ENCODE data around the gene CARD11.

GRCh38 chr7:2861509-2861908, 182.2 kb downstream of the CARD11 start:
- TF ChIP-seq POLR2A (IDR thresholded peaks at IDR 0.05): no peak
- TF ChIP-seq, protein P1, sequence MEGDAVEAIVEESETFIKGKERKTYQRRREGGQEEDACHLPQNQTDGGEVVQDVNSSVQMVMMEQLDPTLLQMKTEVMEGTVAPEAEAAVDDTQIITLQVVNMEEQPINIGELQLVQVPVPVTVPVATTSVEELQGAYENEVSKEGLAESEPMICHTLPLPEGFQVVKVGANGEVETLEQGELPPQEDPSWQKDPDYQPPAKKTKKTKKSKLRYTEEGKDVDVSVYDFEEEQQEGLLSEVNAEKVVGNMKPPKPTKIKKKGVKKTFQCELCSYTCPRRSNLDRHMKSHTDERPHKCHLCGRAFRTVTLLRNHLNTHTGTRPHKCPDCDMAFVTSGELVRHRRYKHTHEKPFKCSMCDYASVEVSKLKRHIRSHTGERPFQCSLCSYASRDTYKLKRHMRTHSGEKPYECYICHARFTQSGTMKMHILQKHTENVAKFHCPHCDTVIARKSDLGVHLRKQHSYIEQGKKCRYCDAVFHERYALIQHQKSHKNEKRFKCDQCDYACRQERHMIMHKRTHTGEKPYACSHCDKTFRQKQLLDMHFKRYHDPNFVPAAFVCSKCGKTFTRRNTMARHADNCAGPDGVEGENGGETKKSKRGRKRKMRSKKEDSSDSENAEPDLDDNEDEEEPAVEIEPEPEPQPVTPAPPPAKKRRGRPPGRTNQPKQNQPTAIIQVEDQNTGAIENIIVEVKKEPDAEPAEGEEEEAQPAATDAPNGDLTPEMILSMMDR (IDR thresholded peaks at IDR 0.05): no peak
- TF ChIP-seq POLR2AphosphoS5 (IDR thresholded peaks at IDR 0.05): no peak
